ENCODE results near the gene FAM149B1. TPM values are rescaled to one million over a fixed set of nuclear protein-coding genes. Genes with fewer than 3 reads are reported as not detected.

FAM149B1 gene
- total and polyA plus RNA-seq, 10 donors, result 11.9 to 24.5 (median 15.2) TPM

- Histone ChIP-seq H3K4me3 (no peak overlapping the region), H3K9me3 (no peaks in the 10 kb centered on the region), H3K4me1 (no peaks in the 10 kb centered on the region), H3K27me3 (replicated peaks in 1 of 7) (no peaks in the 10 kb centered on the region), H3K27ac (no peak overlapping the region), H3K36me3 (peaks cover 0 to 99% (median 61%) of the 10 kb centered on the region in 6 donors)
- DNase-seq, result no peak
- intact Hi-C loops (cut with DNase I; ENCODE audit: low total_unique reads), result no loop called here
- 92 to 100% (median 100%) methylated on average over 2 of the region's 2 CpGs for WGBS, 5 donors
- TF ChIP-seq, protein P1, sequence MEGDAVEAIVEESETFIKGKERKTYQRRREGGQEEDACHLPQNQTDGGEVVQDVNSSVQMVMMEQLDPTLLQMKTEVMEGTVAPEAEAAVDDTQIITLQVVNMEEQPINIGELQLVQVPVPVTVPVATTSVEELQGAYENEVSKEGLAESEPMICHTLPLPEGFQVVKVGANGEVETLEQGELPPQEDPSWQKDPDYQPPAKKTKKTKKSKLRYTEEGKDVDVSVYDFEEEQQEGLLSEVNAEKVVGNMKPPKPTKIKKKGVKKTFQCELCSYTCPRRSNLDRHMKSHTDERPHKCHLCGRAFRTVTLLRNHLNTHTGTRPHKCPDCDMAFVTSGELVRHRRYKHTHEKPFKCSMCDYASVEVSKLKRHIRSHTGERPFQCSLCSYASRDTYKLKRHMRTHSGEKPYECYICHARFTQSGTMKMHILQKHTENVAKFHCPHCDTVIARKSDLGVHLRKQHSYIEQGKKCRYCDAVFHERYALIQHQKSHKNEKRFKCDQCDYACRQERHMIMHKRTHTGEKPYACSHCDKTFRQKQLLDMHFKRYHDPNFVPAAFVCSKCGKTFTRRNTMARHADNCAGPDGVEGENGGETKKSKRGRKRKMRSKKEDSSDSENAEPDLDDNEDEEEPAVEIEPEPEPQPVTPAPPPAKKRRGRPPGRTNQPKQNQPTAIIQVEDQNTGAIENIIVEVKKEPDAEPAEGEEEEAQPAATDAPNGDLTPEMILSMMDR (IDR thresholded peaks at IDR 0.05 in 8 of 11, conservative IDR thresholded peaks at IDR 0.05 in 3 of 11), result no peak
- no peak for TF ChIP-seq POLR2AphosphoS5 (IDR thresholded peaks at IDR 0.05)
- no peak for TF ChIP-seq POLR2A (IDR thresholded peaks at IDR 0.05)
Observed at GRCh38 chr10:73126343-73126742, 41.6 kb upstream of the FAM149B1 start.

DNA sequence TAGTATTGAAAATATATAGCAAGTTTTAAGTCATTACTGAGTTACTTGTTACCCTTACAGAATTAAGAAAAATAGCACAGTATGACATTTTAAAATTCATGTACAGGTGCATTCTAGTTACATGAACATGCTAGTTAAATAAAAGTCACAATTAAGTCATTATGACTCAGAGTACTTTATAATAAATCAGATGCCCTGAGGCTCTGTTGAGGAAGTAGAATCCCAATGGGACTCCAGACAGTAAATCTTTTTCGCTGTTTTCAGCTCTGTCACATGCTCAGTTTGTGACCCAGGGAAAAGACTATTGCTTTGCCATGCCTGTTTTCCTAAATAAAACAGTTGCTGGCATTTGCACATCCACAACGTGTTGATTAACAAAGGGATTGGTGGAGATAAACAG is 36.6 kb upstream of the FAM149B1 start:
- no peak overlapping the region for H3K4me3 ChIP-seq
- no peak for DNase-seq
- H3K36me3 ChIP-seq, result peaks cover 0 to 100% (median 90%) of the 10 kb centered on the region in 6 donors
- WGBS, 5 donors, result 67 to 78% (median 76%) methylated on average over 2 of the region's 2 CpGs
- no peaks in the 10 kb centered on the region for H3K4me1 ChIP-seq
- no peaks in the 10 kb centered on the region for H3K27me3 ChIP-seq (replicated peaks in 1 of 7)
- intact Hi-C loops (cut with DNase I; ENCODE audit: low total_unique reads), result no loop called here
- no peak overlapping the region for H3K27ac ChIP-seq
- TF ChIP-seq POLR2AphosphoS5 (IDR thresholded peaks at IDR 0.05) (no peak), POLR2A (IDR thresholded peaks at IDR 0.05) (no peak)
- TF ChIP-seq, protein P1 (IDR thresholded peaks at IDR 0.05 in 8 of 11, conservative IDR thresholded peaks at IDR 0.05 in 3 of 11), result no peak
- no peaks in the 10 kb centered on the region for H3K9me3 ChIP-seq

- Histone ChIP-seq H3K27me3 (replicated peaks in 1 of 7) (no peaks in the 10 kb centered on the region), H3K9me3 (no peaks in the 10 kb centered on the region), H3K4me3 (no peak overlapping the region), H3K36me3 (peaks cover 0 to 100% (median 94%) of the 10 kb centered on the region in 6 donors), H3K27ac (no peak overlapping the region), H3K4me1 (no peaks in the 10 kb centered on the region)
- TF ChIP-seq, protein P1 (IDR thresholded peaks at IDR 0.05 in 8 of 11, conservative IDR thresholded peaks at IDR 0.05 in 3 of 11), result no peak
- TF ChIP-seq POLR2A (IDR thresholded peaks at IDR 0.05), result no peak
- no peak for TF ChIP-seq POLR2AphosphoS5 (IDR thresholded peaks at IDR 0.05)
- intact Hi-C loops (cut with DNase I; ENCODE audit: low total_unique reads), result no loop called here
- DNase-seq, result no peak
- 96 to 100% (median 98%) methylated on average over 2 of the region's 2 CpGs for WGBS, 5 donors
Observed at GRCh38 chr10:73131913-73132686, 35.8 kb upstream of the FAM149B1 start.

GRCh38 chr10:73134727-73135126 is 33.2 kb upstream of the FAM149B1 start:
- 93 to 97% (median 96%) methylated on average over 3 of the region's 3 CpGs for WGBS, 5 donors
- Histone ChIP-seq H3K9me3 (no peaks in the 10 kb centered on the region), H3K4me1 (no peaks in the 10 kb centered on the region), H3K27ac (no peak overlapping the region), H3K36me3 (peaks cover 0 to 100% (median 98%) of the 10 kb centered on the region in 6 donors), H3K27me3 (replicated peaks in 1 of 7) (no peaks in the 10 kb centered on the region), H3K4me3 (no peak overlapping the region)
- TF ChIP-seq POLR2A (IDR thresholded peaks at IDR 0.05), result no peak
- TF ChIP-seq, protein P1 (IDR thresholded peaks at IDR 0.05 in 8 of 11, conservative IDR thresholded peaks at IDR 0.05 in 3 of 11), result no peak
- no peak for TF ChIP-seq POLR2AphosphoS5 (IDR thresholded peaks at IDR 0.05)
- intact Hi-C loops (cut with DNase I; ENCODE audit: low total_unique reads), result no loop called here
- no peak for DNase-seq

Measured in spleen (tissue), 11 donors.